Measurements from ENCODE around the gene CLDN34.

CLDN34 gene

DNA sequence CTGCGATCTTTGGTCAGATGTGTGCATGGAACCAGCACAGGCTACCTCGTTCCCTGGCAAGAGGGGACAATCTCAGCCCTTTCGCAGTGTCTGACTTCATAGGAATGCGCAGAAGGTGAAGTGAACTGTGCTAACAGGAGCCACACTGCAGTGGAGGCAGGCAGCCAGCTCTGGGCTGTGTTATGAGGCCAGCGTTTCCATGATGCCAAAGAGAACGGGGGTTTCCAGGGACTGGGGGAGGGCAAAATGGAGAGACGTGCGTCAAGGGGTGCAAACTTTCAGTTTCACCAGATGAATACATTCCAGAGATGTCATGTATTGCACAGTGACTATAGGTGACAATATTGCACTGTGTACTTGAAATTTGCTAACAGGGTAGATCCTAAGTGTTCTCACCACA lies 30.4 kb downstream of the CLDN34 start:
- no peak for DNase-seq (ENCODE audit: extremely low spot score)
- POLR2A ChIA-PET = no interaction called here
- TF ChIP-seq TARDBP (IDR thresholded peaks at IDR 0.05) = no peak
- TF ChIP-seq FOXK2 (IDR thresholded peaks at IDR 0.05) = no peak
- TF ChIP-seq CTBP1 (IDR thresholded peaks at IDR 0.05; ENCODE audit: borderline replicate concordance) = no peak
- TF ChIP-seq NFRKB (IDR thresholded peaks at IDR 0.05) = no peak
- no peak for TF ChIP-seq SUZ12 (IDR thresholded peaks at IDR 0.05)
- no peak for TF ChIP-seq ARNT (IDR thresholded peaks at IDR 0.05)
- no peak for TF ChIP-seq BHLHE40 (IDR thresholded peaks at IDR 0.05; ENCODE audit: borderline replicate concordance)
- TF ChIP-seq SP1 (IDR thresholded peaks at IDR 0.05) = no peak
- TF ChIP-seq, protein P1, sequence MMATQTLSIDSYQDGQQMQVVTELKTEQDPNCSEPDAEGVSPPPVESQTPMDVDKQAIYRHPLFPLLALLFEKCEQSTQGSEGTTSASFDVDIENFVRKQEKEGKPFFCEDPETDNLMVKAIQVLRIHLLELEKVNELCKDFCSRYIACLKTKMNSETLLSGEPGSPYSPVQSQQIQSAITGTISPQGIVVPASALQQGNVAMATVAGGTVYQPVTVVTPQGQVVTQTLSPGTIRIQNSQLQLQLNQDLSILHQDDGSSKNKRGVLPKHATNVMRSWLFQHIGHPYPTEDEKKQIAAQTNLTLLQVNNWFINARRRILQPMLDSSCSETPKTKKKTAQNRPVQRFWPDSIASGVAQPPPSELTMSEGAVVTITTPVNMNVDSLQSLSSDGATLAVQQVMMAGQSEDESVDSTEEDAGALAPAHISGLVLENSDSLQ (IDR thresholded peaks at IDR 0.05) = no peak
- TF ChIP-seq FOXM1 (IDR thresholded peaks at IDR 0.05; ENCODE audit: borderline replicate concordance) = no peak
- TF ChIP-seq L3MBTL2 (conservative IDR thresholded peaks at IDR 0.05) = no peak
- CTCF ChIA-PET = interaction anchor here (1.2 kb wide), 1 partner anchor 123 kb away, joined by 5 read pairs; no protein-coding TSS in a partner anchor

DNA sequence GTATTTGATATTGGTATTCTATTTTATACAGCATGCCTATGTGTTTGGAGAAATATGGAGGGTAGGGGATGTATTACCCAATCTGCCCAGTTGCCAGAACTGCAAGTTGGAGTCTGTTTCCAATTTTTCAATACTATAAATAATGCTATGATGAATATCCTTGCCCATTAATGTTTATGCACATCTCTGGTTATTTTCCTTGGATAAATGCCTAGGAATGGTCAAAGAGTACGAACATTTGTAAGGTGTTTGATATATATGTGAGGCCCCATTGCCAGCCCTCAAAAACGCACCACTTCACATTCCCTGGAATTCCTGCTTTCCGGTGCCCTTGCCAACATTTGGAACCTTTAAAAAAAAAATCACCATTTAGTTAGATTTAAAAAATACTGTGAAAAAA lies 34.3 kb downstream of the CLDN34 start:
- TF ChIP-seq, protein P1 (IDR thresholded peaks at IDR 0.05) = no peak
- TF ChIP-seq TARDBP (IDR thresholded peaks at IDR 0.05) (no peak), ARNT (IDR thresholded peaks at IDR 0.05) (no peak), L3MBTL2 (conservative IDR thresholded peaks at IDR 0.05) (no peak), ZNF384 (IDR thresholded peaks at IDR 0.05) (no peak), NFRKB (IDR thresholded peaks at IDR 0.05) (no peak), SUZ12 (IDR thresholded peaks at IDR 0.05) (no peak), LEF1 (IDR thresholded peaks at IDR 0.05; ENCODE audit: borderline replicate concordance) (no peak), SP1 (IDR thresholded peaks at IDR 0.05) (no peak), FOXA1 (IDR thresholded peaks at IDR 0.05) (no peak), FOXK2 (IDR thresholded peaks at IDR 0.05) (no peak), HDGF (IDR thresholded peaks at IDR 0.05; ENCODE audit: borderline replicate concordance) (no peak), ELF4 (IDR thresholded peaks at IDR 0.05) (no peak), CTBP1 (IDR thresholded peaks at IDR 0.05; ENCODE audit: borderline replicate concordance) (no peak), FOXM1 (IDR thresholded peaks at IDR 0.05; ENCODE audit: borderline replicate concordance) (no peak), BHLHE40 (IDR thresholded peaks at IDR 0.05; ENCODE audit: borderline replicate concordance) (no peak)
- ChIA-PET CTCF (no interaction called here), POLR2A (no interaction called here)
- no peak for DNase-seq (ENCODE audit: extremely low spot score)

DNA sequence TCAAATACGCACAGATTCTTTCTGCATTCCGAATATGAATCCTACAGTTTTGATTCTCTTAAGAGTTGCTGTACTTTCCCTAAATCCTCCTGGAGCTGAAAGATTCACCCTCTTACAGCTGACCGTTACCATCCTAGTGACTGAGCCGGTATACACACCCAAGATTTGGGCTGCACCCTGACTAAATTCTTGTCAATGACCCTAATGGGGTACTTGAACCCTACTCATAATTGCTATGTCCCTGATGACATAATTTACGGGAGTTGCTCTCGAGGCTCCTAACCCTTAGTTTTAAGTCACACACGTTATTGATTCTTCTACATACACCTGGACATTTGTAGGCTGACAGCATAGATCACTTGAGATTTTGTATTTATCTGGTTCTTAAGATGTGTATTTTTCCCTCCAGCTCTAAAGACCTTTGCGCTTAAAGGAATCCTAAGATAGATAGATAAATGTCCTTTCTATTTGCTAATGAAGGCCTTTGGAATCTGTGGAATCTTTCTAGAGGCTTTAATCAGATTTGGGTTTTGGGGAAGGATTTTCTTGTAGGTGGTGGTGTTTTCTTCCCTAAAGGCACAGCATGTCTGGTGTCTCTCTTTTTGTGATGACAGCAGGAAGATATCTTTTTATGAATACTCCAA lies 37.8 kb downstream of the CLDN34 start:
- no peak for DNase-seq (ENCODE audit: extremely low spot score)
- ChIA-PET POLR2A (no interaction called here), CTCF (no interaction called here)
- TF ChIP-seq ELF4 (IDR thresholded peaks at IDR 0.05) (no peak), HDGF (IDR thresholded peaks at IDR 0.05; ENCODE audit: borderline replicate concordance) (no peak), ARNT (IDR thresholded peaks at IDR 0.05) (no peak), SUZ12 (IDR thresholded peaks at IDR 0.05) (no peak), FOXM1 (IDR thresholded peaks at IDR 0.05; ENCODE audit: borderline replicate concordance) (no peak)

- TF ChIP-seq BHLHE40 (IDR thresholded peaks at IDR 0.05; ENCODE audit: borderline replicate concordance) (no peak), FOXA1 (IDR thresholded peaks at IDR 0.05) (no peak), ELF4 (IDR thresholded peaks at IDR 0.05) (no peak), HDGF (IDR thresholded peaks at IDR 0.05; ENCODE audit: borderline replicate concordance) (no peak), ARNT (IDR thresholded peaks at IDR 0.05) (no peak), CTBP1 (IDR thresholded peaks at IDR 0.05; ENCODE audit: borderline replicate concordance) (no peak), SUZ12 (IDR thresholded peaks at IDR 0.05) (no peak), LEF1 (IDR thresholded peaks at IDR 0.05; ENCODE audit: borderline replicate concordance) (no peak), SP1 (IDR thresholded peaks at IDR 0.05) (no peak), NFRKB (IDR thresholded peaks at IDR 0.05) (no peak), FOXK2 (IDR thresholded peaks at IDR 0.05) (no peak), TARDBP (IDR thresholded peaks at IDR 0.05) (no peak), FOXM1 (IDR thresholded peaks at IDR 0.05; ENCODE audit: borderline replicate concordance) (no peak), ZNF384 (IDR thresholded peaks at IDR 0.05) (no peak), L3MBTL2 (conservative IDR thresholded peaks at IDR 0.05) (no peak)
- TF ChIP-seq, protein P1 (IDR thresholded peaks at IDR 0.05) = no peak
- ChIA-PET POLR2A (no interaction called here), CTCF (no interaction called here)
- no peak for DNase-seq (ENCODE audit: extremely low spot score)
Measured at GRCh38 chrX:10006086-10006485, 38.9 kb downstream of the CLDN34 start.

- no peak for TF ChIP-seq SUZ12 (IDR thresholded peaks at IDR 0.05)
- TF ChIP-seq SP1 (IDR thresholded peaks at IDR 0.05) = no peak
- no peak for TF ChIP-seq NFRKB (IDR thresholded peaks at IDR 0.05)
- TF ChIP-seq FOXM1 (IDR thresholded peaks at IDR 0.05; ENCODE audit: borderline replicate concordance) = no peak
- TF ChIP-seq CTBP1 (IDR thresholded peaks at IDR 0.05; ENCODE audit: borderline replicate concordance) = no peak
- TF ChIP-seq L3MBTL2 (conservative IDR thresholded peaks at IDR 0.05) = no peak
- TF ChIP-seq ELF4 (IDR thresholded peaks at IDR 0.05) = no peak
- POLR2A ChIA-PET = no interaction called here
- CTCF ChIA-PET = no interaction called here
- DNase-seq (ENCODE audit: extremely low spot score) = no peak
Measured at GRCh38 chrX:10006770-10007169, 39.6 kb downstream of the CLDN34 start.

- CTCF ChIA-PET = no interaction called here
- TF ChIP-seq HDGF (IDR thresholded peaks at IDR 0.05; ENCODE audit: borderline replicate concordance) (no peak), FOXK2 (IDR thresholded peaks at IDR 0.05) (no peak), CTBP1 (IDR thresholded peaks at IDR 0.05; ENCODE audit: borderline replicate concordance) (no peak), FOXA1 (IDR thresholded peaks at IDR 0.05) (no peak), SUZ12 (IDR thresholded peaks at IDR 0.05) (no peak), ELF4 (IDR thresholded peaks at IDR 0.05) (no peak), ZNF384 (IDR thresholded peaks at IDR 0.05) (no peak), LEF1 (IDR thresholded peaks at IDR 0.05; ENCODE audit: borderline replicate concordance) (no peak), BHLHE40 (IDR thresholded peaks at IDR 0.05; ENCODE audit: borderline replicate concordance) (no peak)
- TF ChIP-seq, protein P1 (IDR thresholded peaks at IDR 0.05) = no peak
- POLR2A ChIA-PET = no interaction called here
- no peak for DNase-seq (ENCODE audit: extremely low spot score)
Measured at GRCh38 chrX:10007621-10008020, 40.5 kb downstream of the CLDN34 start.
